ENCODE data around the gene KRT13. TPM values are rescaled to one million over a fixed set of nuclear protein-coding genes. Genes with fewer than 3 reads are reported as not detected.

Gene KRT13
- total RNA-seq, 1 donor from 2014 or later: not detected

DNA sequence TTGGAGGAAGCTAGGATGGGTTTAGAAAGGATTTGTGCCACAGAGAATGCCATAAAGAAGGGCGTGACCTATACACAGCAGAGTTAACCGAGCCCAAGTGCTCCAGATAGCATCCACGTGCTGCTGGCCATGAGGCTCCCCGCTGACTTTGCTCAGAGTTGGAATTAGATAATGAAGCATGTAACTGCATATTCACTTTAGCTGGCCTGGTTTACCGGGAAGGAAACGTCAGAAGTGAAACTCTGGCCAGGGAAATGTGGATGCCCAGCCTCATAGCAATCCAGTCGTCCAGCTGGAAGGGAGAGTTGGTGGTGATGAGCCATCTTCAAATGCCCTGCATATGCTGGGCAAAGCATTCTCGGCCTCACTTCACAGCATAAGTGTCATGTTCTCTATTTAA, 30.5 kb downstream of the KRT13 start:
- no peak for DNase-seq (ENCODE audit: low read depth in 2 of 2)

GRCh38 chr17:41468346-41468745, 37.1 kb downstream of the KRT13 start:
- DNase-seq (ENCODE audit: low read depth in 2 of 2): no peak

DNA sequence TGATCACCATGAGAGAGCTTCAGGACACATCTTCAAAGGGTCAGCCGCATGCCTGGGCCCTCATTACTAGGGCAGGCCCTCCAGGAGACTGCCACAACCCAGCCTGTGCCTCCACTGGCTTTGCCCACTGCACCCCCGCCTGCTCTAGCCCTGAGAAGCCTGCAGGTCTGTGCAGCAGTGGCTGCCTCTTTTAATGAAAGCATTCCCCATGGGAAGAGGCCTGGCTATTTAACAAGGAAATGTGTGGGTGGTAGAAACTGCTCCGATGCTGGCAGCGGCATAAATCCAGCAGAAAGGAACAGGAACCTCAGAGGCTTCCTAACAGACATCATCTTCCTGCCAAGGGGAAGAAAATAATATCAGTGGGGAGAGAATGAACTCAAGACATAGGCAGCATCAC, 37.9 kb downstream of the KRT13 start:
- DNase-seq (ENCODE audit: low read depth in 2 of 2): peak in 1 of 2 donors; percentile 12

DNA sequence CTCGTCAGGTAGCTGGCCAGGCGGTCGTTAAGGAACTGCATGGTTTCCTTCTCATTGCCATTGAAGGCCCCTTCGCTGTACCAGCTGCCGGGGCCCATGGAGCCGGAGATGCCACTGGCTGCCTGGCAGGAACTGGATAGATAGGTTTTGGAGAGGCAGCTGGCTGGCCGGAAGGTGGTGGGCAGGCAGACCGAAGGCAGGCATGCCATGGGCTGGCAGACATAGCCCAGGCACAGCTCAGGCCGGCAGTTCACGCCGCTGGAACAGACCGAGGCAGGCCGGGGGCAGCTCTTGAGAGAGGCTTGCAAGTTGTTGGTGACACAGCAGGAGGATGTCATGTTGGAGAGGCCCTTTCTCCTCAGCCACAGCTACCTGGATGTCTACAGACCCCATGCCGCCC, 38.4 kb downstream of the KRT13 start, which contains the start of gene KRT32:
KRT32 (minus strand) TSS at position 399 of the 400 bp plus-strand sequence; CDS start at position 338, 61 bp downstream.
- no peak for DNase-seq (ENCODE audit: low read depth in 2 of 2)

DNA sequence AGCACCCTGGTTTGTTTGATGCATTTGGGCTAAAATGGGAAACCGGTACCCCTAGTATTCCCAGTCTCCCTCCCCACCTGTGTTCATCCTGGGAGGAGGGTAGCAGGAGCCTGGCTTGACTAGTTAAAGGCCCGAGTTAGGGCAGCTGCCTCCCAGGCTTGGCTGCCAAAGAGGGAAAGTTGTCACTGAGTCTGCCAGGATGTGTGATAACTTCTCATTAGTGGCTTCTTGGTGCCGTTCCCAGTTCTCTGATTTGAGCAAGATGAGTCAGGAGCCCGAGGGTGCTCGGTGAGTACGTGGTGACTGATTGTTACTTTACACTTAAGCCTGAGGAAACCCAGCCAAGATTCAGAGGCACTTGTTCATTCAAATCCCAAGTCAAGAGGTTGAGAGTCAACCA, 40.7 kb downstream of the KRT13 start:
- DNase-seq (ENCODE audit: low read depth in 2 of 2): peak in 1 of 2 donors; percentile 37

DNA sequence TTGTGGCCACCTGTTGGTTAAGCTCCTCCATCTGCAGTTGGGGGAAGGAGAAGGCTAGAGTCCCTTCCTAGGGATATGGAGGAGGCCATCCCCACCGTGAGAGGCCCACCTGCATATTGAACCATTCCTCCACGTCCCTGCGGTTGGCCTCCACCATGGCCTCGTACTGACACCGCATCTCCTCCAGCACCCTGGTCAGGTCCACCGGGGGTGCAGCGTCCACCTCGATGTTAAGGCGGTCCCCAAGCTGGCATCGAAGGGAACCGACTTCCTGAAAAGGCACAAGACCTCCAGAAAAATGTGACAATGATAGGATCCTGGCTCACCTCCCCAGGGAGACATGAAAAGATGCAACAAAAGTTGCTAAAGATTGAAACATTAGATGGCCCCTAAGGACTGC, 41.2 kb downstream of the KRT13 start:
- DNase-seq (ENCODE audit: low read depth in 2 of 2): no peak

GRCh38 chr17:41463746-41464145, 41.7 kb downstream of the KRT13 start:
- DNase-seq (ENCODE audit: low read depth in 2 of 2): no peak

DNA sequence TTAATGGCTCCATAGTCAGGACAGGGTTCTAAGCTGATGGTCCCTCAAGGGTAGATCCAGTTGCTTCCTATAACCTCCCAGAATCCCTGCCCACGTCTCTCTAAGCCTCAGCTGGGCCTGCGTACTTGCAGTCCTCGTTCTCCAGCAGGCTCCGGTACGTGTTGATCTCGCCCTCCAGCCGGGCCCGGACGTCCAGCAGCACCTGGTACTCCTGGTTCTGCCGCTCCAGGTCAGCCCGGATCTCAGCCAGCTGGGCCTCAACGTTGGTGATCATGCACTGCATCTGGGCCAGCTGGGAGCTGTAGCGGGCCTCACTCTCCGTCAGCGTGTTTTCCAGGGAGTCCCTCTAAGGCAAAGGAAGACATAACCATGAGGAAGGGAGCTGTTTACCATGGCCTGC, 42.7 kb downstream of the KRT13 start:
- no peak for DNase-seq (ENCODE audit: low read depth in 2 of 2)

GRCh38 chr17:41457676-41458075, 47.7 kb downstream of the KRT13 start:
- no peak for DNase-seq (ENCODE audit: low read depth in 2 of 2)

DNA sequence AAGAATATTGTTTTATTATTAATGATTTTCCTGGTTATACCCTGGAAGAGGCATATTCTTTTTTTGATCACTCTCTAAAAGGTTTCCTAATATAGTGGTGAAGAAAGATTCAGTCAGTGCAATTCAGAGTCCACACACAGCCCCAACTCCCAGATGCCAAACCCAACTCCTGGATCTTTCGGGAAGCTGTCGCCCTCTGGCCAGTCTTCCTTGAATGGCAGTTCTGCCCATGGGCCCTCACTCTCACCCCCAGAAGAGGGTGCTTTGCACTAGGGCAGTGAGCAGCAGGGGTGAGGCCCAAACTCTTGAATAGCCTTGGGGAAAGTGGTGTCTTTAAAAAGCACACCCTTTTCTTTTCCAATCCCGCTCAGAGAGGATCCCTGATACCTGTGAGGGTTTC, 49.2 kb downstream of the KRT13 start:
- no peak for DNase-seq (ENCODE audit: low read depth in 2 of 2)

- DNase-seq (ENCODE audit: low read depth in 2 of 2): no peak
These were observed 50.2 kb downstream of the KRT13 start for GRCh38 chr17:41455236-41455635.

GRCh38 chr17:41453066-41453465, 52.3 kb downstream of the KRT13 start:
- DNase-seq (ENCODE audit: low read depth in 2 of 2): no peak

DNA sequence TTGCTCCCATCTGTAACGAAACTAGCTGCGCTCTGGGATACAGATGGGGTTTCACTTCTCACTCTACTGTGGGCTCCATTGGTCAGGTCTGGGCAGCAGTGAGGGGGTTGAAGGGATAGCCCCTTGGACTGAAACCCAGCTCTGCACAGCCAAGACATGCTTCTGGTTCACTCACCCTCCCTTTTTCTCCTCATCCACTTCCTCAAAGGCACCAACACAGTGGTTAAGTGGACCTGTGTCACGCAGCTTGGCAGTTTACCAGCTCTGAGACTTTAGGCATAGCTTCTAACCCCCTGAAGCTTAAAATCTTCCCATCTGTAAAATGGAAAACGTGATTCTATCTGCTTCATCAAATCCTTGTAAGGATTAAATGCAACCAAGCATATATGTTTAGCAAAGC, 53.1 kb downstream of the KRT13 start:
- DNase-seq (ENCODE audit: low read depth in 2 of 2): no peak

GRCh38 chr17:41451154-41451728, 54.2 kb downstream of the KRT13 start:
- DNase-seq (ENCODE audit: low read depth in 2 of 2): no peak

Other genes starting within 250 kb of the KRT13 start
- gene KRTAP9-6, start 240.2 kb downstream of the KRT13 start, total RNA-seq: not detected in 2 replicates
- gene KRTAP9-7, start 229.9 kb downstream of the KRT13 start, total RNA-seq: not detected in 2 replicates
- not detected in 2 replicates for gene KRTAP29-1, start 202.8 kb downstream of the KRT13 start, total RNA-seq
- gene KRTAP16-1, start 196.3 kb downstream of the KRT13 start, total RNA-seq: not detected in 2 replicates
- gene KRTAP17-1, start 189.9 kb downstream of the KRT13 start, total RNA-seq: not detected in 2 replicates
- not detected in 2 replicates for gene KRT33A, start 154.8 kb downstream of the KRT13 start, total RNA-seq
- gene KRT33B, start 135.8 kb downstream of the KRT13 start, total RNA-seq: not detected in 2 replicates
- gene KRT34, start 123.3 kb downstream of the KRT13 start, total RNA-seq: under 0.01 TPM in 1 of 2 replicates, not detected in the other
- not detected in 2 replicates for gene KRT31, start 108.0 kb downstream of the KRT13 start, total RNA-seq
- not detected in 2 replicates for gene KRT37, start 81.0 kb downstream of the KRT13 start, total RNA-seq
- gene KRT38, start 64.6 kb downstream of the KRT13 start, total RNA-seq: not detected in 2 replicates
- not detected in 2 replicates for gene KRT32, start 38.2 kb downstream of the KRT13 start, total RNA-seq
- gene KRT35, start 24.5 kb downstream of the KRT13 start, total RNA-seq: not detected in 2 replicates
- gene KRT36, start 15.7 kb downstream of the KRT13 start, total RNA-seq: 0.38 TPM in 1 of 2 replicates, not detected in the other
- gene KRT15, start 13.3 kb upstream of the KRT13 start, total RNA-seq: 0.13 and 1.2 TPM in 2 replicates
- 4.2 and 11.3 TPM in 2 replicates for gene KRT19, start 22.7 kb upstream of the KRT13 start, total RNA-seq
- gene KRT9, start 66.4 kb upstream of the KRT13 start, total RNA-seq: not detected in 2 replicates
- gene KRT14, start 81.3 kb upstream of the KRT13 start, total RNA-seq: not detected in 2 replicates
- not detected in 2 replicates for gene KRT16, start 107.2 kb upstream of the KRT13 start, total RNA-seq
- gene KRT17, start 119.0 kb upstream of the KRT13 start, total RNA-seq: 0.25 and 0.39 TPM in 2 replicates
- gene EIF1, start 183.3 kb upstream of the KRT13 start, total RNA-seq: 43.6 and 66.6 TPM in 2 replicates
- not detected in 2 replicates for gene GAST, start 206.7 kb upstream of the KRT13 start, total RNA-seq
- gene HAP1, start 229.0 kb upstream of the KRT13 start, total RNA-seq: 0.13 and 0.25 TPM in 2 replicates

Measured in dermis microvascular lymphatic vessel endothelial cell (primary cell).